GM12801 (cell line): ENCODE results near the gene LPCAT2.

Source experiments
- CTCF ChIP-seq: IDR thresholded peaks from one replicate; pipeline ENCODE4 v1.5.1; 2011; ENCODE audit warnings: control low read depth; ENCODE audit not compliant: insufficient read length; ENCODE audit errors: extremely low read depth

Gene LPCAT2

GRCh38 chr16:55559933-55560516 lies 51.2 kb downstream of the LPCAT2 start:
- no peak for TF ChIP-seq CTCF

- no peak for TF ChIP-seq CTCF
Measured at GRCh38 chr16:55561319-55561848, 52.5 kb downstream of the LPCAT2 start.

GRCh38 chr16:55562936-55563335 lies 54.1 kb downstream of the LPCAT2 start:
- no peak for TF ChIP-seq CTCF

GRCh38 chr16:55563797-55564196 lies 54.9 kb downstream of the LPCAT2 start:
- no peak for TF ChIP-seq CTCF

- TF ChIP-seq CTCF, result no peak
Measured at GRCh38 chr16:55565086-55565485, 56.2 kb downstream of the LPCAT2 start.

- no peak for TF ChIP-seq CTCF
Measured at GRCh38 chr16:55566432-55567175, 57.7 kb downstream of the LPCAT2 start, which contains the start of gene CAPNS2. Gene CAPNS2, plus strand, starts transcription at chr16:55566684. Its CDS starts 73 bp downstream, at chr16:55566757.

- no peak for TF ChIP-seq CTCF
Measured at GRCh38 chr16:55567382-55567781, 58.5 kb downstream of the LPCAT2 start.
